HCT116 (cell line): ENCODE measurements around the gene GGA1. TPM values are rescaled to one million over a fixed set of nuclear protein-coding genes. Genes with fewer than 3 reads are reported as not detected.

Source experiments
- ATAC-seq: fragments of 200-7000 bp; cut with Tn5 transposase; 2 replicates; pipeline ENCODE4 v1.9.1; 2020; ENCODE audit warnings: mild to moderate bottlenecking, moderate library complexity
- BruUV-seq: library from RNA; stranded (reverse); fragments of 400-500 nt; replicated peaks from 2 replicates; lab custom pipeline; 2021; lab: Mats Ljungman, UMichigan
- CTCF ChIA-PET: fragments of 300-600 bp; sonication (Branson Sonifier 250); formaldehyde crosslinking; loops from one replicate; lab custom pipeline; 2021; ENCODE audit warnings: antibody characterized with exemption; lab: Charles Lee
- POLR2A ChIA-PET: fragments of 300-600, 350-600 bp; sonication (Branson Sonifier 250); formaldehyde crosslinking; loops from one replicate; lab custom pipeline; 2021; ENCODE audit warnings: antibody characterized with exemption; lab: Charles Lee
- RAD21 ChIA-PET, 2 experiments: fragments of 300-600 bp; sonication (Branson Sonifier 250); formaldehyde crosslinking; loops; one replicate each; lab custom pipeline; 2023; ENCODE audit warnings: low total read pairs in 2 of 2; ENCODE audit not compliant: uncharacterized antibody in 2 of 2, unreplicated experiment in 2 of 2, low non-redundant PET in 1 of 2; lab: Charles Lee
- DNase-seq: peaks from one replicate; pipeline ENCODE4 v3.0.0-alpha.2; 2010; ENCODE audit warnings: low read depth, low spot score
- H2AFZ ChIP-seq: fragments of 200-600 bp; shearing (Covaris generic), sonication (generic); 2 replicates; pipeline ENCODE4 v1.6.1; 2017; ENCODE audit warnings: low read depth, mixed run types, mixed read lengths, antibody characterized with exemption, low read length; ENCODE audit not compliant: poor library complexity, severe bottlenecking
- H3K27ac ChIP-seq: 2 replicates; pipeline ENCODE4 v1.5.1; 2012; ENCODE audit warnings: low read depth, low read length
- H3K27me3 ChIP-seq: fragments of 200-600 bp; sonication (generic); 2 replicates; pipeline ENCODE4 v1.6.1; 2016; ENCODE audit warnings: mixed run types, low read length, mixed read lengths; ENCODE audit not compliant: insufficient read depth
- H3K36me3 ChIP-seq, 2 experiments: fragments of 200-500 bp in 1 of 2; fragments of 200-600 bp in 1 of 2; sonication (Bioruptor generic) in 1 of 2; sonication (generic) in 1 of 2; 2 replicates each; pipeline versions ENCODE4 v1.5.1 to v1.6.1; 2014 to 2016; ENCODE audit warnings: low read length in 2 of 2, inconsistent platforms in 1 of 2, mixed read lengths in 1 of 2, mixed run types in 1 of 2; ENCODE audit not compliant: insufficient read depth in 2 of 2, control insufficient read depth in 1 of 2
- H3K4me1 ChIP-seq, 2 experiments: fragments of 200-600 bp in 1 of 2; sonication (generic) in 1 of 2; 2 replicates each; pipeline versions ENCODE4 v1.5.1 to v1.6.1; 2012 to 2017; ENCODE audit warnings: low read length in 2 of 2, inconsistent platforms in 1 of 2, mild to moderate bottlenecking in 1 of 2, mixed read lengths in 1 of 2, mixed run types in 1 of 2, moderate library complexity in 1 of 2; ENCODE audit not compliant: insufficient read depth in 2 of 2, control insufficient read depth in 1 of 2
- H3K4me2 ChIP-seq: fragments of 200-600 bp; sonication (generic); 2 replicates; pipeline ENCODE4 v1.6.1; 2017; ENCODE audit warnings: mixed run types, low read length, mixed read lengths
- H3K4me3 ChIP-seq, 2 experiments: fragments of 200-600 bp in 1 of 2; sonication (generic) in 1 of 2; replicated peaks in 1 of 2; 2 replicates each; pipeline ENCODE4 v1.5.1; 2011 to 2016; ENCODE audit warnings: low read length in 2 of 2, control low read depth in 1 of 2, low read depth in 1 of 2, mild to moderate bottlenecking in 1 of 2, mixed read lengths in 1 of 2, mixed run types in 1 of 2
- H3K79me2 ChIP-seq: fragments of 200-600 bp; sonication (generic); 2 replicates; pipeline ENCODE4 v1.6.1; 2017; ENCODE audit warnings: mild to moderate bottlenecking, mixed run types, low read length, moderate library complexity, mixed read lengths; ENCODE audit not compliant: insufficient read depth
- H3K9ac ChIP-seq: fragments of 200-600 bp; sonication (generic); 2 replicates; pipeline ENCODE4 v1.6.1; 2016; ENCODE audit warnings: low read length, mixed read lengths
- H3K9me2 ChIP-seq: fragments of 200-600 bp; sonication (generic), shearing (Covaris generic); 2 replicates; pipeline ENCODE4 v1.6.1; 2017; ENCODE audit warnings: mixed run types, mild to moderate bottlenecking, moderate library complexity; ENCODE audit not compliant: insufficient read depth
- H3K9me3 ChIP-seq, 2 experiments: fragments of 200-500 bp in 1 of 2; fragments of 200-600 bp in 1 of 2; sonication (Bioruptor generic) in 1 of 2; sonication (generic) in 1 of 2; 2 replicates each; pipeline ENCODE4 v1.6.1; 2014 to 2017; ENCODE audit warnings: low read length in 2 of 2, mixed read lengths in 2 of 2, inconsistent platforms in 1 of 2, low read depth in 1 of 2, mild to moderate bottlenecking in 1 of 2, mixed run types in 1 of 2, moderate library complexity in 1 of 2; ENCODE audit not compliant: control insufficient read depth in 1 of 2, insufficient read depth in 1 of 2
- H4K20me1 ChIP-seq: fragments of 200-600 bp; sonication (generic), shearing (Covaris generic); 2 replicates; pipeline ENCODE4 v1.6.1; 2017; ENCODE audit warnings: mixed run types, mild to moderate bottlenecking, moderate library complexity; ENCODE audit not compliant: insufficient read depth
- CTCF ChIP-seq, 3 experiments: fragments of 200-600 bp in 1 of 3; sonication (generic) in 1 of 3; IDR thresholded peaks in 2 of 3; conservative IDR thresholded peaks in 1 of 3; 2 replicates each; pipeline ENCODE4 v1.5.1; 2012 to 2017; ENCODE audit warnings: low read depth in 2 of 3, low read length in 2 of 3, antibody characterized with exemption in 1 of 3, borderline replicate concordance in 1 of 3, control low read depth in 1 of 3, mild to moderate bottlenecking in 1 of 3, mixed read lengths in 1 of 3, mixed run types in 1 of 3, moderate library complexity in 1 of 3; ENCODE audit not compliant: insufficient read depth in 1 of 3
- RAD21 ChIP-seq: IDR thresholded peaks from 2 replicates; pipeline ENCODE4 v1.6.1; 2012; ENCODE audit warnings: low read depth, mild to moderate bottlenecking
- REST ChIP-seq: IDR thresholded peaks from 2 replicates; pipeline ENCODE4 v1.6.1; 2012; ENCODE audit warnings: low read depth
- ZFX ChIP-seq: fragments of 450-650 bp; IDR thresholded peaks from 2 replicates; pipeline ENCODE4 v1.6.1; 2017
- intact Hi-C: fragments of 100-400 bp; cut with micrococcal nuclease; formaldehyde crosslinking; loops from 2 replicates; pipeline ENCODE4 v1.10.0; 2022
- total RNA-seq: library from RNA; stranded (reverse); gene quantifications from one replicate; pipeline ENCODE4 v1.2.1, GENCODE V29; 2021; ENCODE audit not compliant: unreplicated experiment

Gene GGA1
- total RNA-seq, 1 experiment from 2014 or later: 89.8 TPM

DNA sequence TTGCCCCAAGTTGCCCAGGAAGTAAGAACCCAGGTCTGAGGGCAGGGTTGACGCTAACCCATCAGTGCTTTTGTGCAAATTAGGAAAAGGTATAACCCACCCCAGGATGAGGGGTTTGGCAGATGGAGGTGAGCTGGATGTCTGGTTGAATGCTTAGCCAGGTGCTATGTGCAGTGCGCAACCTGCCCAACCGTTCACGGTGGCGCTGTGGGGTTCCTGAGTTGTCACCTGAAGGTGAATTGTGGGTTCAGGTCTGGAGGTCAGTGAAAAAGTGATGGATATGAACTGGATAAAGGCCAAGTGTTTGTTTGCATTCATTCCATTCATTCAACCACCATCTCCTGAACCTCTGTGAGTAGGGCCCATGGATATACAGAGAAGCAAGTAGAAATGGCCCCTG lies 14.4 kb upstream of the GGA1 start:
- CTCF ChIA-PET: interaction anchor here (1.0 to 3.3 kb wide), 3 partner anchors 13 to 122 kb away, joined by 3 to 74 read pairs (median 4); partner anchors contain the start of gene GGA1

More for the DNA sequence above, 14.4 kb upstream of the GGA1 start:
- intact Hi-C loops: no loop called here
- POLR2A ChIA-PET: interaction anchor here (0.8 kb wide), 1 partner anchor 15 kb away, joined by 3 read pairs; the partner anchor contains the start of gene GGA1
- Histone ChIP-seq H3K9me3 (no peaks in the 10 kb centered on the region), H3K4me2 (no peak overlapping the region), H3K9ac (no peak overlapping the region), H3K79me2 (no peaks in the 10 kb centered on the region), H4K20me1 (no peaks in the 10 kb centered on the region), H3K4me3 (no peak overlapping the region), H3K36me3 (no peaks in the 10 kb centered on the region), H3K27me3 (no peaks in the 10 kb centered on the region), H3K9me2 (no peaks in the 10 kb centered on the region), H3K27ac (no peak overlapping the region), H2AFZ (no peak overlapping the region), H3K4me1 (peaks cover 4 to 22% of the 10 kb centered on the region in 2 experiments; a peak in 3 of 4 replicates)
- peak; percentile 70 for ATAC-seq
- no TSS peak for BruUV-seq
- DNase-seq: no peak
- RAD21 ChIA-PET: no interaction called here
- TF ChIP-seq CTCF (IDR thresholded peaks at IDR 0.05 in 2 of 3, conservative IDR thresholded peaks at IDR 0.05 in 1 of 3; ENCODE audit: borderline replicate concordance in 1 of 3, insufficient read depth in 1 of 3, low read depth in 2 of 3, low read length in 2 of 3): peak; percentile 35 to 68 (median 63); a peak in 5 of 6 replicates
- TF ChIP-seq ZFX: no peak
- TF ChIP-seq RAD21: peak; percentile 34; the same call in 1 of the 2 replicates
- TF ChIP-seq REST: no peak
